ENCODE measurements around the gene CDK4.

DNA sequence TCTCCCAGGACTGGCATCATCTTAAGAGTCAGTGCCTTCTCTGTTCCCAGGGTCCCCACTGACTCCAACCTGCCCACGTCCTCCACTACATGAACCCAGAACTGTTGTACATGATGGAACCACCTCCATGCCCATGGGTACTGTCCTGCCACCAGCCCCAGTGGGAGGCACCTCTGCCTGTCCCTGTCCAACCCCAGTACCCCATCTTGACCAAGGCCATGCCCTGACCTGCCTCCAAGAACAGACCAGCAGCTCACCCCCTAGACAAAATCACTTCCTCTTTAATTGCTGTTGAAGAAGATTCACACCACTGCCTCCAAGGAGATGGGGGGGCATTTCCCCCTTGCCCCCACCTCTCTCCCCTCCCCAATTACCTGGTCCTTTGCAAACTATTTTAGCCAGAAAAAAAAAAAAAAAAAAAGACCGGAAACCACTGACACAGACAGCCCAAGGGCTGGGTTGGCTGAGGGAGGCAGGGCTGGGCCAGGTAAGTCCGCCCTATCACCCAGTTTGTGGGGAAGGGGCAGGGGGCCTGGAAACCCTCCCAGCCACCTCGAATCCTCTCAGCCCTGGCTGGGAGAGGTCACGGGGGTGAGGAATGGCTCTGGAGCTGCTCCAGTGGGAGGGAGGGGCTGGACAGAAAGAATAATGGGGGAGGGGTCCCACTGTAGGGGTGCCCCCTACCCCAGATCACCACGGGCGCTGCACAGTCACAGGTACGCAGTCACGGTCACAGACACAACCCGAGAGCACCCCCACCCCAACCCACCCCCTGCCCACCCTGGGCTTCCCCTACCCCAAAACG is 27.0 kb downstream of the CDK4 start:
- TF ChIP-seq, protein P1, sequence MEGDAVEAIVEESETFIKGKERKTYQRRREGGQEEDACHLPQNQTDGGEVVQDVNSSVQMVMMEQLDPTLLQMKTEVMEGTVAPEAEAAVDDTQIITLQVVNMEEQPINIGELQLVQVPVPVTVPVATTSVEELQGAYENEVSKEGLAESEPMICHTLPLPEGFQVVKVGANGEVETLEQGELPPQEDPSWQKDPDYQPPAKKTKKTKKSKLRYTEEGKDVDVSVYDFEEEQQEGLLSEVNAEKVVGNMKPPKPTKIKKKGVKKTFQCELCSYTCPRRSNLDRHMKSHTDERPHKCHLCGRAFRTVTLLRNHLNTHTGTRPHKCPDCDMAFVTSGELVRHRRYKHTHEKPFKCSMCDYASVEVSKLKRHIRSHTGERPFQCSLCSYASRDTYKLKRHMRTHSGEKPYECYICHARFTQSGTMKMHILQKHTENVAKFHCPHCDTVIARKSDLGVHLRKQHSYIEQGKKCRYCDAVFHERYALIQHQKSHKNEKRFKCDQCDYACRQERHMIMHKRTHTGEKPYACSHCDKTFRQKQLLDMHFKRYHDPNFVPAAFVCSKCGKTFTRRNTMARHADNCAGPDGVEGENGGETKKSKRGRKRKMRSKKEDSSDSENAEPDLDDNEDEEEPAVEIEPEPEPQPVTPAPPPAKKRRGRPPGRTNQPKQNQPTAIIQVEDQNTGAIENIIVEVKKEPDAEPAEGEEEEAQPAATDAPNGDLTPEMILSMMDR (IDR thresholded peaks at IDR 0.05), result no peak
- no peak for TF ChIP-seq ZFX (IDR thresholded peaks at IDR 0.05; ENCODE audit: borderline replicate concordance)
